GM12878 (cell line): ENCODE data around the gene EIF5A. TPM values are rescaled to one million over a fixed set of nuclear protein-coding genes. Genes with fewer than 3 reads are reported as not detected.
A peak's percentile ranks its signal among the peaks of the same experiment; 100 is the strongest.

Experiments
- ATAC-seq: fragments of 200-7000 bp; cut with Tn5 transposase; 3 replicates; pipeline ENCODE4 v1.9.1; 2020; ENCODE audit warnings: mild to moderate bottlenecking, moderate library complexity
- BruUV-seq: library from RNA; stranded (reverse); fragments of 400-500 nt; replicated peaks from 2 replicates; lab custom pipeline; 2021; lab: Mats Ljungman, UMichigan
- CTCF ChIA-PET: fragments of 300-600 bp; sonication (Branson Sonifier 250); formaldehyde crosslinking; extraction: SDS; loops from one replicate; lab custom pipeline; 2021; ENCODE audit warnings: inconsistent platforms; lab: Yijun Ruan, JAX
- POLR2A ChIA-PET: fragments of 350-600 bp; formaldehyde crosslinking; extraction: SDS; loops from one replicate; lab custom pipeline; 2021; ENCODE audit warnings: inconsistent platforms; lab: Charles Lee
- RAD21 ChIA-PET: fragments of 300-600 bp; sonication (Branson Sonifier 250); formaldehyde crosslinking; loops from one replicate; lab custom pipeline; 2023; ENCODE audit warnings: antibody characterized with exemption; ENCODE audit not compliant: unreplicated experiment; lab: Charles Lee
- SMC1A ChIA-PET: fragments of 300-600 bp; sonication (Branson Sonifier 250); formaldehyde crosslinking; loops from one replicate; lab custom pipeline; 2023; ENCODE audit not compliant: unreplicated experiment, uncharacterized antibody; lab: Charles Lee
- DNase-seq: peaks from one replicate; pipeline ENCODE4 v3.0.0-alpha.2; 2011; ENCODE audit warnings: low read depth, low spot score
- FAIRE-seq: peaks from 3 replicates; lab custom pipeline; 2011; peaks lifted over from hg19 to GRCh38; lab: Jason Lieb, UNC
- H2AFZ ChIP-seq: 2 replicates; pipeline ENCODE4 v1.6.0; 2011; ENCODE audit warnings: low read depth, low read length, control low read depth; ENCODE audit not compliant: control insufficient read depth
- H3K27ac ChIP-seq: 2 replicates; pipeline ENCODE4 v1.5.1; 2011; ENCODE audit warnings: control low read depth; ENCODE audit not compliant: control insufficient read depth, insufficient read depth
- H3K27me3 ChIP-seq, 2 experiments: replicated peaks in 1 of 2; 2 replicates each; pipeline versions ENCODE4 v1.6.0 to v1.6.1; 2011; ENCODE audit warnings: low read length in 1 of 2; ENCODE audit not compliant: control insufficient read depth in 2 of 2, insufficient read depth in 2 of 2
- H3K36me3 ChIP-seq, 2 experiments: 2 replicates each; pipeline ENCODE4 v1.5.1; 2011; ENCODE audit warnings: low read length in 1 of 2; ENCODE audit not compliant: control insufficient read depth in 2 of 2, insufficient read depth in 2 of 2
- H3K4me1 ChIP-seq: 2 replicates; pipeline ENCODE4 v1.6.1; 2011; ENCODE audit warnings: mild to moderate bottlenecking, low read length, moderate library complexity, mixed read lengths; ENCODE audit not compliant: control insufficient read depth, insufficient read depth
- H3K4me2 ChIP-seq: 2 replicates; pipeline ENCODE4 v1.6.0; 2011; ENCODE audit warnings: control low read depth; ENCODE audit not compliant: control insufficient read depth, insufficient read depth
- H3K4me3 ChIP-seq: fragments of 200-600 bp; sonication (generic); 2 replicates; pipeline ENCODE4 v1.5.1; 2016
- H3K79me2 ChIP-seq: 2 replicates; pipeline ENCODE4 v1.6.0; 2011; ENCODE audit warnings: low read length; ENCODE audit not compliant: control insufficient read depth, insufficient read depth
- H3K9ac ChIP-seq: 2 replicates; pipeline ENCODE4 v1.8.0; 2011; ENCODE audit warnings: low read length, control low read depth, mixed read lengths; ENCODE audit not compliant: control insufficient read depth, insufficient read depth
- H3K9me3 ChIP-seq: replicated peaks from 3 replicates; pipeline ENCODE4 v1.5.1; 2011; ENCODE audit warnings: mild to moderate bottlenecking, low read length; ENCODE audit not compliant: control insufficient read depth, insufficient read depth
- H4K20me1 ChIP-seq: 2 replicates; pipeline ENCODE4 v1.6.0; 2011; ENCODE audit not compliant: control insufficient read depth, insufficient read depth
- ASH2L ChIP-seq: fragments of 300-600, 200-600 bp; sonication (generic); IDR thresholded peaks from 2 replicates; pipeline ENCODE4 v1.6.1; 2017; ENCODE audit warnings: low read depth, mild to moderate bottlenecking, borderline replicate concordance
- BHLHE40 ChIP-seq, 2 experiments: fragments of 450-650 bp in 1 of 2; IDR thresholded peaks; 2 replicates each; pipeline ENCODE4 v1.6.1; 2011 to 2017; ENCODE audit warnings: low read depth in 2 of 2, borderline replicate concordance in 1 of 2, improper control_type of control experiment in 1 of 2, low read length in 1 of 2, mild to moderate bottlenecking in 1 of 2
- IKZF1 ChIP-seq: fragments of 450-650 bp; conservative IDR thresholded peaks from 2 replicates; pipeline ENCODE4 v1.6.1; 2017; ENCODE audit warnings: antibody characterized with exemption, mild to moderate bottlenecking
- IRF4 ChIP-seq: IDR thresholded peaks from 2 replicates; pipeline ENCODE4 v1.6.1; 2011; ENCODE audit warnings: low read depth, low read length
- LARP7 ChIP-seq: fragments of 450-650 bp; IDR thresholded peaks from 2 replicates; pipeline ENCODE4 v1.6.1; 2017; ENCODE audit warnings: mild to moderate bottlenecking
- MXI1 ChIP-seq: fragments of 150-350 bp; IDR thresholded peaks from 2 replicates; pipeline ENCODE4 v1.6.1; 2011; ENCODE audit warnings: low read depth, mild to moderate bottlenecking, inconsistent platforms, low read length, improper control_type of control experiment
- NFXL1 ChIP-seq: fragments of 450-650 bp; IDR thresholded peaks from 2 replicates; pipeline ENCODE4 v1.6.1; 2017; ENCODE audit warnings: antibody characterized with exemption, mild to moderate bottlenecking, borderline replicate concordance
- SMC3 ChIP-seq: IDR thresholded peaks from 2 replicates; pipeline ENCODE4 v1.6.1; 2011; ENCODE audit warnings: low read length, improper control_type of control experiment, borderline replicate concordance
- YBX1 ChIP-seq: fragments of 450-650 bp; IDR thresholded peaks from 2 replicates; pipeline ENCODE4 v1.6.1; 2016; ENCODE audit warnings: antibody characterized with exemption
- YY1 ChIP-seq: IDR thresholded peaks from 2 replicates; pipeline ENCODE4 v1.6.1; 2011; ENCODE audit warnings: low read depth, mild to moderate bottlenecking, low read length
- WGBS: methylation state at CpG from one replicate; pipeline ENCODE4 v1.1.6; 2016; ENCODE audit warnings: low lambda C conversion rate; ENCODE audit not compliant: insufficient replicate concordance, insufficient coverage; ENCODE audit errors: missing lambda C conversion rate; 5-methylcytosine and 5-hydroxymethylcytosine counted together
- in situ Hi-C: fragments of 300-500 bp; cut with MboI; formaldehyde crosslinking; loops from 9 replicates; pipeline ENCODE4 v1.14.3; 2018; ENCODE audit warnings: mixed read lengths
- intact Hi-C: fragments of 100-400 bp; cut with micrococcal nuclease; formaldehyde crosslinking; loops from one replicate; pipeline ENCODE4 v1.14.2; 2022; ENCODE audit not compliant: unreplicated experiment
- polyA plus RNA-seq, 11 experiments: library from polyadenylated mRNA; depleted of rRNA in 4 of 11; unstranded in 6 of 11; stranded (reverse) in 5 of 11; fragments of >200 nt; fragmentation: Nextera tagmentation in 4 of 11; fragmentation: Illumina TruSeq in 1 of 11; extraction: Ambion mirVana in 4 of 11; extraction: Trizol in 1 of 11; gene quantifications; 1 replicate in 1 of 11; 2 replicates in 10 of 11; pipeline versions ENCODE4 v1.2.1 to v1.2.3, GENCODE V29; 2011 to 2016; ENCODE audit warnings: inconsistent platforms in 2 of 11, missing spikeins in 2 of 11, low read depth in 1 of 11
- total RNA-seq, 4 experiments: library from RNA; depleted of rRNA in 3 of 4; stranded (reverse); fragments of >200 nt in 3 of 4; fragmentation: Illumina TruSeq in 1 of 4; extraction: Trizol in 1 of 4; gene quantifications; 2 replicates each; pipeline versions ENCODE4 v1.2.1 to v1.2.3, GENCODE V29; 2013 to 2021
- TF ChIP-seq, protein P1 (sequence below): IDR thresholded peaks from 2 replicates; pipeline ENCODE4 v1.6.1; 2012; ENCODE audit warnings: improper control_type of control experiment, low read depth, low read length; ENCODE audit not compliant: insufficient replicate concordance
- TF ChIP-seq, protein P2 (sequence below): fragments of 450-650 bp; IDR thresholded peaks from 2 replicates; pipeline ENCODE4 v1.6.1; 2016; ENCODE audit warnings: mild to moderate bottlenecking
- TF ChIP-seq, protein P3 (sequence below), 3 experiments: IDR thresholded peaks in 2 of 3; conservative IDR thresholded peaks in 1 of 3; 2 replicates each; pipeline ENCODE4 v1.5.1; 2011; ENCODE audit warnings: low read depth in 3 of 3, low read length in 3 of 3, mild to moderate bottlenecking in 3 of 3, control low read depth in 2 of 3, moderate library complexity in 2 of 3, inconsistent platforms in 1 of 3, mixed read lengths in 1 of 3; ENCODE audit not compliant: control insufficient read depth in 2 of 3, insufficient read depth in 1 of 3; ENCODE audit errors: extremely low read depth in 1 of 3

Gene EIF5A
- total and polyA plus RNA-seq, 10 of the 15 experiments (the other 5 are each of a cell fraction or from before 2014, with no cell fraction given): 26.5 to 1,792 (median 944) TPM

DNA sequence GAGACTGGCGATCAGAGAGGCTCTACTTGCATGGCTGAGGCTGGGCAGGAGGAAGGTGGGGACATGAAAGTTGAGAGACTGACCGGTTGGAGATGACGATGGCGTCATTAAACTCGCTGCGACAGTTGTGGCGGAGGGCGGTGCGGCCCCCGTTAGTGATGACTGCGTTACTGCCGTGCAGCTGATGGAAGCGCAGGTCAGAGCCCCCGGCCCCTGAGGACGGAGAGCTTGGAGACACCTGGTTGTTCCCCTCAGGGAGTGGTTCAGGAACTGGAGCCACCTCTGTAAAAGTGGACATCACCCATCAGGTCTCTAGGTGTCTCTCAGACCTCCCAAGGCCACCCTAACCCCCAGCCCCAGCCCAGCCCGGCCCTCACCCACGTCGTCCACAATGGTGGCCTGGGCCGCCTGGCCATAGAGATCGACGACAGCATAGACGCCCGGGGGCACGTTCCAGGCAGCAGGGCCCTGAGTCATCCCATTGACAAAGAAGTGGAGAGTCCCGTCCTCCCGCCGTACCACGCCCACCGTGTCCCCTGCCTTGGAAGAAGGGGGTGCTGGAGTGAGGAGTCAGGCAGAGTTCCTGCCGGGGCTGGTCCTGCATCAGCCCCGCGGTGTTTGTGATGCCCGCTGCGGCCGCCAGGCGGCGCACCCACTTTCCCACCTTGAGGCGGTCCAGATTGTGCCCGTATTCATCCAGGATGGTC, 16.5 kb downstream of the EIF5A start:
- RAD21 ChIA-PET: interaction anchor here (1.3 to 2.4 kb wide), 3 partner anchors 13 to 22 kb away, joined by 4 to 13 read pairs (median 12); partner anchors contain the start of gene ACAP1
- Histone ChIP-seq H3K4me1 (peaks cover 5% of the 10 kb centered on the region), H3K27ac (no peak overlapping the region), H3K79me2 (peaks cover 14% of the 10 kb centered on the region), H2AFZ (no peak overlapping the region), H3K36me3 (peaks cover 9 to 33% of the 10 kb centered on the region in 2 experiments; a peak in 3 of 4 replicates), H3K27me3 (no peaks in the 10 kb centered on the region), H3K4me2 (peak overlapping the region; percentile 26; the same call in 1 of the 2 replicates), H3K9ac (no peak overlapping the region), H3K4me3 (no peak overlapping the region), H3K9me3 (no peaks in the 10 kb centered on the region), H4K20me1 (no peaks in the 10 kb centered on the region)
- BruUV-seq: no TSS peak
- WGBS: 54% methylated on average over 38 of the region's 39 CpGs
- FAIRE-seq (peak; percentile 13), DNase-seq (no peak), ATAC-seq (peak; percentile 77)
- in situ Hi-C loops: no loop called here
- intact Hi-C loops: loop anchor here (1.0 kb wide), 1 partner anchor 21 kb away; no protein-coding TSS in a partner anchor
- CTCF ChIA-PET: interaction anchor here (0.8 to 7.9 kb wide), 5 partner anchors 13 to 191 kb away, joined by 3 to 49 read pairs (median 9); partner anchors contain the start of genes ACAP1 and PHF23
- SMC1A ChIA-PET: interaction anchor here (1.1 to 3.5 kb wide), 3 partner anchors 13 to 22 kb away, joined by 3 to 21 read pairs (median 6); partner anchors contain the start of gene ACAP1
- POLR2A ChIA-PET: interaction anchor here (1.3 kb wide), 1 partner anchor 13 kb away, joined by 9 read pairs; the partner anchor contains the start of gene ACAP1
- TF ChIP-seq IKZF1: 0 out of 2 replicates have a peak, but pooled peaks have one; percentile 41
- TF ChIP-seq, protein P1, sequence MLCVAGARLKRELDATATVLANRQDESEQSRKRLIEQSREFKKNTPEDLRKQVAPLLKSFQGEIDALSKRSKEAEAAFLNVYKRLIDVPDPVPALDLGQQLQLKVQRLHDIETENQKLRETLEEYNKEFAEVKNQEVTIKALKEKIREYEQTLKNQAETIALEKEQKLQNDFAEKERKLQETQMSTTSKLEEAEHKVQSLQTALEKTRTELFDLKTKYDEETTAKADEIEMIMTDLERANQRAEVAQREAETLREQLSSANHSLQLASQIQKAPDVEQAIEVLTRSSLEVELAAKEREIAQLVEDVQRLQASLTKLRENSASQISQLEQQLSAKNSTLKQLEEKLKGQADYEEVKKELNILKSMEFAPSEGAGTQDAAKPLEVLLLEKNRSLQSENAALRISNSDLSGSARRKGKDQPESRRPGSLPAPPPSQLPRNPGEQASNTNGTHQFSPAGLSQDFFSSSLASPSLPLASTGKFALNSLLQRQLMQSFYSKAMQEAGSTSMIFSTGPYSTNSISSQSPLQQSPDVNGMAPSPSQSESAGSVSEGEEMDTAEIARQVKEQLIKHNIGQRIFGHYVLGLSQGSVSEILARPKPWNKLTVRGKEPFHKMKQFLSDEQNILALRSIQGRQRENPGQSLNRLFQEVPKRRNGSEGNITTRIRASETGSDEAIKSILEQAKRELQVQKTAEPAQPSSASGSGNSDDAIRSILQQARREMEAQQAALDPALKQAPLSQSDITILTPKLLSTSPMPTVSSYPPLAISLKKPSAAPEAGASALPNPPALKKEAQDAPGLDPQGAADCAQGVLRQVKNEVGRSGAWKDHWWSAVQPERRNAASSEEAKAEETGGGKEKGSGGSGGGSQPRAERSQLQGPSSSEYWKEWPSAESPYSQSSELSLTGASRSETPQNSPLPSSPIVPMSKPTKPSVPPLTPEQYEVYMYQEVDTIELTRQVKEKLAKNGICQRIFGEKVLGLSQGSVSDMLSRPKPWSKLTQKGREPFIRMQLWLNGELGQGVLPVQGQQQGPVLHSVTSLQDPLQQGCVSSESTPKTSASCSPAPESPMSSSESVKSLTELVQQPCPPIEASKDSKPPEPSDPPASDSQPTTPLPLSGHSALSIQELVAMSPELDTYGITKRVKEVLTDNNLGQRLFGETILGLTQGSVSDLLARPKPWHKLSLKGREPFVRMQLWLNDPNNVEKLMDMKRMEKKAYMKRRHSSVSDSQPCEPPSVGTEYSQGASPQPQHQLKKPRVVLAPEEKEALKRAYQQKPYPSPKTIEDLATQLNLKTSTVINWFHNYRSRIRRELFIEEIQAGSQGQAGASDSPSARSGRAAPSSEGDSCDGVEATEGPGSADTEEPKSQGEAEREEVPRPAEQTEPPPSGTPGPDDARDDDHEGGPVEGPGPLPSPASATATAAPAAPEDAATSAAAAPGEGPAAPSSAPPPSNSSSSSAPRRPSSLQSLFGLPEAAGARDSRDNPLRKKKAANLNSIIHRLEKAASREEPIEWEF: no peak
- TF ChIP-seq, protein P2, sequence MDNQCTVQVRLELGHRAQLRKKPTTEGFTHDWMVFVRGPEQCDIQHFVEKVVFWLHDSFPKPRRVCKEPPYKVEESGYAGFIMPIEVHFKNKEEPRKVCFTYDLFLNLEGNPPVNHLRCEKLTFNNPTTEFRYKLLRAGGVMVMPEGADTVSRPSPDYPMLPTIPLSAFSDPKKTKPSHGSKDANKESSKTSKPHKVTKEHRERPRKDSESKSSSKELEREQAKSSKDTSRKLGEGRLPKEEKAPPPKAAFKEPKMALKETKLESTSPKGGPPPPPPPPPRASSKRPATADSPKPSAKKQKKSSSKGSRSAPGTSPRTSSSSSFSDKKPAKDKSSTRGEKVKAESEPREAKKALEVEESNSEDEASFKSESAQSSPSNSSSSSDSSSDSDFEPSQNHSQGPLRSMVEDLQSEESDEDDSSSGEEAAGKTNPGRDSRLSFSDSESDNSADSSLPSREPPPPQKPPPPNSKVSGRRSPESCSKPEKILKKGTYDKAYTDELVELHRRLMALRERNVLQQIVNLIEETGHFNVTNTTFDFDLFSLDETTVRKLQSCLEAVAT: peak; percentile 56; the same call in 1 of the 2 replicates
- TF ChIP-seq YY1: peak; percentile 80
- 0 out of 2 replicates have a peak, but pooled peaks have one; percentile 65 for TF ChIP-seq LARP7
- TF ChIP-seq ASH2L: no peak
- no peak for TF ChIP-seq NFXL1
- no peak for TF ChIP-seq MXI1
- TF ChIP-seq IRF4: peak; percentile 87
- TF ChIP-seq SMC3: peak; percentile 90
- no peak for TF ChIP-seq YBX1
- 0 out of 4 replicates have a peak, but pooled peaks of 1 of the 2 experiments have one; percentile 14 for TF ChIP-seq BHLHE40 (IDR thresholded peaks at IDR 0.05; ENCODE audit: borderline replicate concordance in 1 of 2, low read depth in 2 of 2, low read length in 1 of 2)
- TF ChIP-seq, protein P3, sequence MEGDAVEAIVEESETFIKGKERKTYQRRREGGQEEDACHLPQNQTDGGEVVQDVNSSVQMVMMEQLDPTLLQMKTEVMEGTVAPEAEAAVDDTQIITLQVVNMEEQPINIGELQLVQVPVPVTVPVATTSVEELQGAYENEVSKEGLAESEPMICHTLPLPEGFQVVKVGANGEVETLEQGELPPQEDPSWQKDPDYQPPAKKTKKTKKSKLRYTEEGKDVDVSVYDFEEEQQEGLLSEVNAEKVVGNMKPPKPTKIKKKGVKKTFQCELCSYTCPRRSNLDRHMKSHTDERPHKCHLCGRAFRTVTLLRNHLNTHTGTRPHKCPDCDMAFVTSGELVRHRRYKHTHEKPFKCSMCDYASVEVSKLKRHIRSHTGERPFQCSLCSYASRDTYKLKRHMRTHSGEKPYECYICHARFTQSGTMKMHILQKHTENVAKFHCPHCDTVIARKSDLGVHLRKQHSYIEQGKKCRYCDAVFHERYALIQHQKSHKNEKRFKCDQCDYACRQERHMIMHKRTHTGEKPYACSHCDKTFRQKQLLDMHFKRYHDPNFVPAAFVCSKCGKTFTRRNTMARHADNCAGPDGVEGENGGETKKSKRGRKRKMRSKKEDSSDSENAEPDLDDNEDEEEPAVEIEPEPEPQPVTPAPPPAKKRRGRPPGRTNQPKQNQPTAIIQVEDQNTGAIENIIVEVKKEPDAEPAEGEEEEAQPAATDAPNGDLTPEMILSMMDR (IDR thresholded peaks at IDR 0.05 in 2 of 3, conservative IDR thresholded peaks at IDR 0.05 in 1 of 3; ENCODE audit: control insufficient read depth in 2 of 3, extremely low read depth in 1 of 3, insufficient read depth in 1 of 3, low read depth in 3 of 3, low read length in 3 of 3): peak; percentile 88 to 99 (median 98)
